Smooth muscle cell (in vitro differentiated cells): Measurements from ENCODE around the gene PON2. TPM values are rescaled to one million over a fixed set of nuclear protein-coding genes. Genes with fewer than 3 reads are reported as not detected.

ENCODE experiments used
- DNase-seq: peaks from one replicate; lab custom pipeline; 2025; ENCODE audit not compliant: unreplicated experiment; lab: John Stamatoyannopoulos, UW
- H2AFZ ChIP-seq: fragments of 200-600 bp; sonication (generic); 2 replicates; pipeline ENCODE4 v1.6.0; 2016; ENCODE audit warnings: antibody characterized with exemption, low read depth, mild to moderate bottlenecking
- H3F3A ChIP-seq: fragments of 200-600 bp; sonication (generic); 2 replicates; pipeline ENCODE4 v1.6.0; 2017; ENCODE audit warnings: antibody characterized with exemption, low read depth
- H3K27ac ChIP-seq: fragments of 200-600 bp; sonication (generic); 2 replicates; pipeline ENCODE4 v1.5.1; 2016; ENCODE audit warnings: low read depth, mild to moderate bottlenecking
- H3K27me3 ChIP-seq: fragments of 200-600 bp; sonication (generic); 2 replicates; pipeline ENCODE4 v1.6.1; 2016; ENCODE audit warnings: low read depth, mild to moderate bottlenecking
- H3K36me3 ChIP-seq: fragments of 200-600 bp; sonication (generic); 2 replicates; pipeline ENCODE4 v1.5.1; 2016; ENCODE audit warnings: low read depth
- H3K4me1 ChIP-seq: fragments of 200-600 bp; sonication (generic); 2 replicates; pipeline ENCODE4 v1.5.1; 2016; ENCODE audit warnings: low read depth
- H3K4me2 ChIP-seq: fragments of 200-600 bp; sonication (generic); 2 replicates; pipeline ENCODE4 v1.6.0; 2016; ENCODE audit warnings: mild to moderate bottlenecking
- H3K4me3 ChIP-seq: fragments of 200-600 bp; sonication (generic); 2 replicates; pipeline ENCODE4 v1.5.1; 2016; ENCODE audit warnings: mild to moderate bottlenecking
- H3K79me2 ChIP-seq: fragments of 200-600 bp; sonication (generic); 2 replicates; pipeline ENCODE4 v1.6.0; 2016; ENCODE audit warnings: low read depth, mild to moderate bottlenecking
- H3K9ac ChIP-seq: fragments of 200-600 bp; sonication (generic); 2 replicates; pipeline ENCODE4 v1.6.0; 2016; ENCODE audit warnings: low read depth
- H3K9me3 ChIP-seq: fragments of 200-600 bp; sonication (generic); replicated peaks from 2 replicates; pipeline ENCODE4 v1.5.1; 2016; ENCODE audit warnings: low read depth
- H4K20me1 ChIP-seq: fragments of 200-600 bp; sonication (generic); 2 replicates; pipeline ENCODE4 v1.6.0; 2016; ENCODE audit warnings: low read depth
- WGBS: methylation state at CpG from one replicate; pipeline ENCODE4 v1.1.7; 2016; ENCODE audit warnings: low lambda C conversion rate; 5-methylcytosine and 5-hydroxymethylcytosine counted together
- polyA plus RNA-seq: library from polyadenylated mRNA; unstranded; fragments of >200 nt; fragmentation: Nextera tagmentation; extraction: Ambion mirVana; gene quantifications from 2 replicates; pipeline ENCODE4 v1.2.1, GENCODE V29; 2016
- total RNA-seq: library from RNA; depleted of rRNA; stranded (reverse); fragments of >200 nt; gene quantifications from 2 replicates; pipeline ENCODE4 v1.2.3, GENCODE V29; 2014
- TF ChIP-seq, protein P1 (sequence below): fragments of 200-600 bp; sonication (generic); IDR thresholded peaks from 2 replicates; pipeline ENCODE4 v1.5.1; 2017; ENCODE audit warnings: borderline replicate concordance, mild to moderate bottlenecking, antibody characterized with exemption; ENCODE audit not compliant: insufficient read depth, poor library complexity, severe bottlenecking

Gene PON2
- total and polyA plus RNA-seq, 2 experiments from 2014 or later, result 74.7 to 116 TPM

DNA sequence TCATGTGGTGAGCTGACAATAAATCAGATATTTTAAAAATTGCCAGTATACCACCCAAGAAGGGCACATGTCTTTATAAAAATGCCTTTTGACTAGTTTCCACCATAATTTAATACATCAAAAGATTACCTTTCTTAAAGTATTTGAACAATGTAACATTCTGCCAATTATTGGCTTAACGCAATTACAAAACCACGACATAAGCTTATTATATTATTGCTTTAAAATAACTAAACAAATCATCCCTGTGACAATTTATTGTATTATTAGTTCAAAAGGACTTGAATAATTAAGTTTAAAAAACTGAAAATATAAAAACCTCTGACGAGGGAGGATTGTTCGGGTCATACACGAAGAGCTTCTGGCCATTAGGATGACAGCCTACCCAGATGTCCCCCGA lies 29.0 kb downstream of the PON2 start:
- Histone ChIP-seq H3K27ac (no peak overlapping the region), H3K4me2 (no peak overlapping the region), H3K4me3 (no peak overlapping the region), H3K36me3 (peaks cover 2% of the 10 kb centered on the region), H3K9ac (no peak overlapping the region), H4K20me1 (no peaks in the 10 kb centered on the region), H3K27me3 (no peaks in the 10 kb centered on the region), H3K79me2 (no peaks in the 10 kb centered on the region), H3K9me3 (no peaks in the 10 kb centered on the region), H2AFZ (no peak overlapping the region), H3K4me1 (peaks cover 6% of the 10 kb centered on the region), H3F3A (peaks cover 5% of the 10 kb centered on the region)
- DNase-seq, result no peak
- TF ChIP-seq, protein P1, sequence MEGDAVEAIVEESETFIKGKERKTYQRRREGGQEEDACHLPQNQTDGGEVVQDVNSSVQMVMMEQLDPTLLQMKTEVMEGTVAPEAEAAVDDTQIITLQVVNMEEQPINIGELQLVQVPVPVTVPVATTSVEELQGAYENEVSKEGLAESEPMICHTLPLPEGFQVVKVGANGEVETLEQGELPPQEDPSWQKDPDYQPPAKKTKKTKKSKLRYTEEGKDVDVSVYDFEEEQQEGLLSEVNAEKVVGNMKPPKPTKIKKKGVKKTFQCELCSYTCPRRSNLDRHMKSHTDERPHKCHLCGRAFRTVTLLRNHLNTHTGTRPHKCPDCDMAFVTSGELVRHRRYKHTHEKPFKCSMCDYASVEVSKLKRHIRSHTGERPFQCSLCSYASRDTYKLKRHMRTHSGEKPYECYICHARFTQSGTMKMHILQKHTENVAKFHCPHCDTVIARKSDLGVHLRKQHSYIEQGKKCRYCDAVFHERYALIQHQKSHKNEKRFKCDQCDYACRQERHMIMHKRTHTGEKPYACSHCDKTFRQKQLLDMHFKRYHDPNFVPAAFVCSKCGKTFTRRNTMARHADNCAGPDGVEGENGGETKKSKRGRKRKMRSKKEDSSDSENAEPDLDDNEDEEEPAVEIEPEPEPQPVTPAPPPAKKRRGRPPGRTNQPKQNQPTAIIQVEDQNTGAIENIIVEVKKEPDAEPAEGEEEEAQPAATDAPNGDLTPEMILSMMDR, result no peak
- WGBS, result 95% methylated on average over 6 of the region's 6 CpGs

GRCh38 chr7:95405208-95405607 lies 29.6 kb downstream of the PON2 start:
- no peak for DNase-seq
- Histone ChIP-seq H4K20me1 (no peaks in the 10 kb centered on the region), H3F3A (peaks cover 5% of the 10 kb centered on the region), H3K27ac (no peak overlapping the region), H3K79me2 (no peaks in the 10 kb centered on the region), H2AFZ (no peak overlapping the region), H3K9me3 (no peaks in the 10 kb centered on the region), H3K4me2 (no peak overlapping the region), H3K4me3 (no peak overlapping the region), H3K9ac (no peak overlapping the region), H3K27me3 (no peaks in the 10 kb centered on the region), H3K36me3 (peaks cover 2% of the 10 kb centered on the region), H3K4me1 (peaks cover 6% of the 10 kb centered on the region)
- 98% methylated on average over 3 of the region's 3 CpGs for WGBS
- TF ChIP-seq, protein P1, result no peak

- no peaks in the 10 kb centered on the region for H3K9me3 ChIP-seq
- peaks cover 2% of the 10 kb centered on the region for H3K36me3 ChIP-seq
Measured at GRCh38 chr7:95404316-95404865, 30.4 kb downstream of the PON2 start.

More at GRCh38 chr7:95404316-95404865, 30.4 kb downstream of the PON2 start:
- Histone ChIP-seq H2AFZ (no peak overlapping the region), H3K79me2 (no peaks in the 10 kb centered on the region), H4K20me1 (no peaks in the 10 kb centered on the region), H3K27me3 (no peaks in the 10 kb centered on the region), H3K4me2 (no peak overlapping the region), H3K27ac (no peak overlapping the region), H3F3A (peaks cover 5% of the 10 kb centered on the region), H3K4me1 (peaks cover 6% of the 10 kb centered on the region), H3K4me3 (no peak overlapping the region), H3K9ac (no peak overlapping the region)
- 46% methylated on average over 4 of the region's 4 CpGs for WGBS
- DNase-seq, result no peak
- TF ChIP-seq, protein P1, result no peak
